Measurements from ENCODE around the gene SAMD4A.
A peak's percentile ranks its signal among the peaks of the same experiment; 100 is the strongest.
"Not testable (repeated sequence)": the region's sequence is repeated elsewhere in the genome, so short reads cannot be mapped to it uniquely, and the experiment has no call there.

Gene SAMD4A

GRCh38 chr14:54785778-54786770, 219.1 kb downstream of the SAMD4A start:
- DNase-seq = no peak

- DNase-seq = no peak
These were observed 219.9 kb downstream of the SAMD4A start for GRCh38 chr14:54786838-54787237.

- no peak for DNase-seq
These were observed 220.3 kb downstream of the SAMD4A start for GRCh38 chr14:54787261-54787660.

- no peak for DNase-seq
These were observed 221.8 kb downstream of the SAMD4A start for GRCh38 chr14:54788701-54789100.

- DNase-seq = no peak
These were observed 222.2 kb downstream of the SAMD4A start for GRCh38 chr14:54789166-54789565.

- no peak for DNase-seq
These were observed 223.0 kb downstream of the SAMD4A start for GRCh38 chr14:54789781-54790480.

GRCh38 chr14:54791001-54791400, 224.1 kb downstream of the SAMD4A start:
- DNase-seq = no peak

GRCh38 chr14:54792288-54792687, 225.4 kb downstream of the SAMD4A start:
- DNase-seq = no peak

GRCh38 chr14:54794159-54794558, 227.2 kb downstream of the SAMD4A start:
- no peak for DNase-seq

- no peak for DNase-seq
These were observed 227.9 kb downstream of the SAMD4A start for GRCh38 chr14:54794796-54795195.

- no peak for DNase-seq
These were observed 230.0 kb downstream of the SAMD4A start for GRCh38 chr14:54796961-54797360.

GRCh38 chr14:54797556-54797955, 230.6 kb downstream of the SAMD4A start:
- no peak for DNase-seq

- no peak for DNase-seq
These were observed 231.1 kb downstream of the SAMD4A start for GRCh38 chr14:54797986-54798385.

- no peak for DNase-seq
These were observed 231.7 kb downstream of the SAMD4A start for GRCh38 chr14:54798465-54799124.

- DNase-seq = not testable (repeated sequence)
These were observed 234.6 kb downstream of the SAMD4A start for GRCh38 chr14:54801482-54801881.

- DNase-seq = no peak
These were observed 236.5 kb downstream of the SAMD4A start for GRCh38 chr14:54803396-54803795.

GRCh38 chr14:54803926-54804537, 237.1 kb downstream of the SAMD4A start:
- no peak for DNase-seq

GRCh38 chr14:54804538-54805041, 237.7 kb downstream of the SAMD4A start:
- no peak for DNase-seq

- DNase-seq = no peak
These were observed 238.1 kb downstream of the SAMD4A start for GRCh38 chr14:54805070-54805444.

- DNase-seq = peak; percentile 71 to 95
These were observed 238.8 kb downstream of the SAMD4A start for GRCh38 chr14:54805445-54806322.

- DNase-seq = no peak
These were observed 239.7 kb downstream of the SAMD4A start for GRCh38 chr14:54806616-54807015.

- no peak for DNase-seq
These were observed 240.5 kb downstream of the SAMD4A start for GRCh38 chr14:54807428-54807827.

Data from inflammatory macrophage treated with lipopolysaccharide for 1 hour (primary cell).